NCI-H82 treated with DMSO at 0.1 percent for 48 hours (cell line): ENCODE measurements around the gene LRRC32.

Experiments
- DNase-seq: peaks from one replicate; lab custom pipeline; 2025; ENCODE audit not compliant: unreplicated experiment; lab: John Stamatoyannopoulos, UW

LRRC32 gene

GRCh38 chr11:76700177-76701100, 29.9 kb upstream of the LRRC32 start:
- DNase-seq: peak; percentile 74

GRCh38 chr11:76699451-76700091, 29.0 kb upstream of the LRRC32 start:
- DNase-seq: peak; percentile 47

GRCh38 chr11:76698321-76699043, 27.9 kb upstream of the LRRC32 start:
- DNase-seq: no peak

GRCh38 chr11:76696756-76697155, 26.2 kb upstream of the LRRC32 start:
- DNase-seq: no peak

GRCh38 chr11:76695771-76696170, 25.2 kb upstream of the LRRC32 start:
- no peak for DNase-seq

- no peak for DNase-seq
Observed at GRCh38 chr11:76695133-76695532, 24.6 kb upstream of the LRRC32 start.

- no peak for DNase-seq
Observed at GRCh38 chr11:76694664-76695063, 24.1 kb upstream of the LRRC32 start.

- DNase-seq: no peak
Observed at GRCh38 chr11:76693806-76694205, 23.3 kb upstream of the LRRC32 start.

GRCh38 chr11:76692956-76693355, 22.4 kb upstream of the LRRC32 start:
- DNase-seq: no peak

GRCh38 chr11:76691655-76692054, 21.1 kb upstream of the LRRC32 start:
- DNase-seq: no peak

GRCh38 chr11:76690736-76691135, 20.2 kb upstream of the LRRC32 start:
- DNase-seq: no peak

GRCh38 chr11:76689313-76690260, 19.0 kb upstream of the LRRC32 start:
- no peak for DNase-seq

GRCh38 chr11:76688146-76688545, 17.6 kb upstream of the LRRC32 start:
- no peak for DNase-seq

- DNase-seq: no peak
Observed at GRCh38 chr11:76686261-76687079, 15.9 kb upstream of the LRRC32 start.

GRCh38 chr11:76685831-76686230, 15.3 kb upstream of the LRRC32 start:
- DNase-seq: no peak

GRCh38 chr11:76685237-76685636, 14.7 kb upstream of the LRRC32 start:
- no peak for DNase-seq

- no peak for DNase-seq
Observed at GRCh38 chr11:76684516-76684915, 14.0 kb upstream of the LRRC32 start.

- DNase-seq: no peak
Observed at GRCh38 chr11:76683161-76684095, 12.9 kb upstream of the LRRC32 start.

- no peak for DNase-seq
Observed at GRCh38 chr11:76682684-76683083, 12.1 kb upstream of the LRRC32 start.
